NCI-H1105 (cell line): Measurements from ENCODE around the gene ZC3H12D.

ENCODE experiments used
- DNase-seq: peaks from one replicate; lab custom pipeline; 2025; lab: John Stamatoyannopoulos, UW

Gene ZC3H12D

GRCh38 chr6:149443411-149444181 lies 41.2 kb downstream of the ZC3H12D start:
- DNase-seq, result no peak

- no peak for DNase-seq
Measured at GRCh38 chr6:149441740-149442139, 43.1 kb downstream of the ZC3H12D start.

GRCh38 chr6:149440735-149441671 lies 43.8 kb downstream of the ZC3H12D start:
- DNase-seq, result no peak

- DNase-seq, result no peak
Measured at GRCh38 chr6:149439626-149440025, 45.2 kb downstream of the ZC3H12D start.

GRCh38 chr6:149438855-149439254 lies 46.0 kb downstream of the ZC3H12D start:
- no peak for DNase-seq

GRCh38 chr6:149437212-149437611 lies 47.6 kb downstream of the ZC3H12D start:
- DNase-seq, result no peak

GRCh38 chr6:149436647-149437046 lies 48.2 kb downstream of the ZC3H12D start:
- no peak for DNase-seq

GRCh38 chr6:149435919-149436586 lies 48.8 kb downstream of the ZC3H12D start:
- no peak for DNase-seq

GRCh38 chr6:149433881-149434280 lies 50.9 kb downstream of the ZC3H12D start:
- DNase-seq, result no peak

GRCh38 chr6:149433405-149433804 lies 51.4 kb downstream of the ZC3H12D start:
- no peak for DNase-seq

- DNase-seq, result peak; percentile 83
Measured at GRCh38 chr6:149431905-149432775, 52.7 kb downstream of the ZC3H12D start.

- DNase-seq, result no peak
Measured at GRCh38 chr6:149429427-149430360, 55.1 kb downstream of the ZC3H12D start.

GRCh38 chr6:149428606-149429005 lies 56.2 kb downstream of the ZC3H12D start:
- no peak for DNase-seq

GRCh38 chr6:149425754-149426153 lies 59.1 kb downstream of the ZC3H12D start:
- no peak for DNase-seq

GRCh38 chr6:149425224-149425623 lies 59.6 kb downstream of the ZC3H12D start:
- no peak for DNase-seq

- DNase-seq, result no peak
Measured at GRCh38 chr6:149423964-149424440, 60.8 kb downstream of the ZC3H12D start.

GRCh38 chr6:149422581-149422980 lies 62.2 kb downstream of the ZC3H12D start:
- no peak for DNase-seq

- no peak for DNase-seq
Measured at GRCh38 chr6:149421132-149421531, 63.7 kb downstream of the ZC3H12D start.

GRCh38 chr6:149419696-149420404 lies 65.0 kb downstream of the ZC3H12D start:
- DNase-seq, result no peak

GRCh38 chr6:149414821-149415220 lies 70.0 kb downstream of the ZC3H12D start:
- no peak for DNase-seq
